K562 (cell line): ENCODE data around the gene DNPEP. TPM values are rescaled to one million over a fixed set of nuclear protein-coding genes. Genes with fewer than 3 reads are reported as not detected.

Experiments
- ATAC-seq: fragments of 200-7000 bp; cut with Tn5 transposase; 3 replicates; pipeline ENCODE4 v1.9.1; 2020; ENCODE audit warnings: moderate library complexity
- BruUV-seq: library from RNA; stranded (reverse); fragments of 400-500 nt; replicated peaks from 2 replicates; lab custom pipeline; 2021; lab: Mats Ljungman, UMichigan
- CTCF ChIA-PET: fragments of 300-600 bp; formaldehyde crosslinking; extraction: SDS; loops from one replicate; lab custom pipeline; 2021; ENCODE audit warnings: low intra/inter-chr PET ratio; lab: Yijun Ruan, JAX
- POLR2A ChIA-PET: fragments of 300-600, 350-650 bp; sonication (Branson Sonifier 250); formaldehyde crosslinking; extraction: SDS; loops from one replicate; lab custom pipeline; 2021; ENCODE audit warnings: antibody characterized with exemption, inconsistent platforms; lab: Yijun Ruan, JAX
- DNase-seq, 4 experiments: peaks; one replicate each; pipeline versions ENCODE4 v3.0.0 to v3.0.0-alpha.2; 2011 to 2018; ENCODE audit warnings: low spot score in 3 of 4, mixed read lengths in 3 of 4; ENCODE audit errors: extremely low read depth in 1 of 4
- FAIRE-seq: peaks from 2 replicates; lab custom pipeline; 2011; peaks lifted over from hg19 to GRCh38; lab: Jason Lieb, UNC
- H2AFZ ChIP-seq: 2 replicates; pipeline ENCODE4 v1.6.0; 2011; ENCODE audit warnings: low read depth, low read length, control low read depth, inconsistent platforms
- H3K27ac ChIP-seq: fragments of 200-600 bp; 3 replicates; pipeline ENCODE4 v1.8.0; 2011; ENCODE audit warnings: low read depth, mild to moderate bottlenecking, control low read depth, inconsistent platforms, low read length, moderate library complexity, mixed read lengths; ENCODE audit errors: extremely low read depth
- H3K27me3 ChIP-seq, 2 experiments: fragments of 300-600 bp in 1 of 2; 2 replicates in 1 of 2; 3 replicates in 1 of 2; pipeline versions ENCODE4 v1.6.0 to v1.8.0; 2011; ENCODE audit warnings: inconsistent platforms in 2 of 2, low read length in 2 of 2, mild to moderate bottlenecking in 1 of 2, mixed read lengths in 1 of 2, moderate library complexity in 1 of 2; ENCODE audit not compliant: control insufficient read depth in 2 of 2, insufficient read depth in 2 of 2
- H3K36me3 ChIP-seq: fragments of 300-600 bp; 3 replicates; pipeline ENCODE4 v1.8.0; 2011; ENCODE audit warnings: mild to moderate bottlenecking, low read length, inconsistent platforms; ENCODE audit not compliant: control insufficient read depth, insufficient read depth
- H3K4me1 ChIP-seq, 2 experiments: fragments of 200-600 bp in 1 of 2; replicated peaks in 1 of 2; 2 replicates in 1 of 2; 3 replicates in 1 of 2; pipeline versions ENCODE4 v1.5.1 to v1.8.0; 2011; ENCODE audit warnings: inconsistent platforms in 2 of 2, low read length in 2 of 2, mild to moderate bottlenecking in 1 of 2, mixed read lengths in 1 of 2, moderate library complexity in 1 of 2; ENCODE audit not compliant: control insufficient read depth in 2 of 2, insufficient read depth in 2 of 2
- H3K4me2 ChIP-seq: 2 replicates; pipeline ENCODE4 v1.6.1; 2011; ENCODE audit warnings: low read length, control low read depth, inconsistent platforms, mixed read lengths; ENCODE audit not compliant: insufficient read depth
- H3K4me3 ChIP-seq: fragments of 200-600 bp; sonication (generic), shearing (Covaris generic); 2 replicates; pipeline ENCODE4 v1.5.1; 2016; ENCODE audit warnings: control low read depth, inconsistent platforms
- H3K79me2 ChIP-seq: fragments of 200-600 bp; 3 replicates; pipeline ENCODE4 v1.8.0; 2011; ENCODE audit warnings: low read length, inconsistent platforms; ENCODE audit not compliant: control insufficient read depth, insufficient read depth
- H3K9ac ChIP-seq, 2 experiments: 2 replicates each; pipeline versions ENCODE4 v1.6.0 to v1.6.1; 2011; ENCODE audit warnings: low read depth in 2 of 2, low read length in 2 of 2, control low read depth in 1 of 2, inconsistent platforms in 1 of 2, mild to moderate bottlenecking in 1 of 2, mixed read lengths in 1 of 2; ENCODE audit not compliant: insufficient read depth in 1 of 2
- H3K9me1 ChIP-seq: one replicate; pipeline ENCODE4 v1.6.0; 2011; ENCODE audit warnings: inconsistent platforms, mild to moderate bottlenecking, low read length, moderate library complexity; ENCODE audit not compliant: control insufficient read depth, insufficient read depth
- H3K9me3 ChIP-seq: replicated peaks from 2 replicates; pipeline ENCODE4 v1.5.1; 2011; ENCODE audit warnings: low read depth, low read length, inconsistent platforms; ENCODE audit not compliant: control insufficient read depth, insufficient read depth
- H4K20me1 ChIP-seq: replicated peaks from 2 replicates; pipeline ENCODE4 v1.6.1; 2011; ENCODE audit warnings: low read length, inconsistent platforms, mixed read lengths; ENCODE audit not compliant: control insufficient read depth, insufficient read depth
- MBD1 ChIP-seq: fragments of 250-450 bp; sonication (Bioruptor Pico); IDR thresholded peaks from 2 replicates; pipeline ENCODE4 v1.8.0; 2022; ENCODE audit warnings: inconsistent platforms
- NCOA1 ChIP-seq: fragments of 450-650 bp; IDR thresholded peaks from 2 replicates; pipeline ENCODE4 v1.6.1; 2016; ENCODE audit warnings: low read depth
- SLC30A9 ChIP-seq: fragments of 250-450 bp; sonication (Bioruptor Pico); IDR thresholded peaks from 2 replicates; pipeline ENCODE4 v1.8.0; 2022; ENCODE audit warnings: mild to moderate bottlenecking, moderate library complexity
- ZNF253 ChIP-seq: fragments of 250-450 bp; sonication (Bioruptor Pico); conservative IDR thresholded peaks from 2 replicates; pipeline ENCODE4 v1.6.1; 2021; ENCODE audit warnings: mild to moderate bottlenecking
- ZNF407 ChIP-seq: fragments of 450-650 bp; IDR thresholded peaks from 2 replicates; pipeline ENCODE4 v1.6.1; 2016; ENCODE audit warnings: low read depth
- ZNF592 ChIP-seq: fragments of 450-650 bp; IDR thresholded peaks from 2 replicates; pipeline ENCODE4 v1.6.1; 2017; ENCODE audit warnings: antibody characterized with exemption, mild to moderate bottlenecking
- WGBS: fragments of 100-300 bp; shearing (Covaris generic); methylation state at CpG from one replicate; pipeline ENCODE4 v1.1.6; 2016; ENCODE audit warnings: low coverage, mixed read lengths; ENCODE audit not compliant: insufficient coverage; ENCODE audit errors: missing lambda C conversion rate; 5-methylcytosine and 5-hydroxymethylcytosine counted together
- in situ Hi-C: fragments of 300-500 bp; cut with MboI; formaldehyde crosslinking; loops from 4 replicates; pipeline ENCODE4 v1.15.0; 2018; ENCODE audit warnings: inconsistent platforms, mixed read lengths
- intact Hi-C: fragments of 100-400 bp; cut with micrococcal nuclease; formaldehyde crosslinking; loops from 2 replicates; pipeline ENCODE4 v1.14.2; 2022
- polyA plus RNA-seq, 8 experiments: library from polyadenylated mRNA; depleted of rRNA in 4 of 8; stranded (reverse) in 5 of 8; unstranded in 3 of 8; fragments of >200 nt; fragmentation: Nextera tagmentation in 2 of 8; fragmentation: Illumina TruSeq in 1 of 8; extraction: Ambion mirVana in 2 of 8; extraction: Trizol in 1 of 8; gene quantifications; 2 replicates each; pipeline versions ENCODE4 v1.2.1 to v1.2.3, GENCODE V29; 2011 to 2014; ENCODE audit warnings: inconsistent platforms in 1 of 8, missing spikeins in 1 of 8
- total RNA-seq, 7 experiments: library from RNA; depleted of rRNA in 6 of 7; stranded (reverse); fragments of >200 nt in 6 of 7; fragmentation: Illumina TruSeq in 2 of 7; extraction: Trizol in 2 of 7; gene quantifications; 2 replicates each; pipeline versions ENCODE4 v1.2.1 to v1.2.3, GENCODE V29; 2011 to 2021; ENCODE audit warnings: low replicate concordance in 1 of 7

DNPEP gene
- total and polyA plus RNA-seq, 9 of the 15 experiments (the other 6 are each of a cell fraction or from before 2014, with no cell fraction given), result 34.6 to 71.4 (median 45.5) TPM

DNA sequence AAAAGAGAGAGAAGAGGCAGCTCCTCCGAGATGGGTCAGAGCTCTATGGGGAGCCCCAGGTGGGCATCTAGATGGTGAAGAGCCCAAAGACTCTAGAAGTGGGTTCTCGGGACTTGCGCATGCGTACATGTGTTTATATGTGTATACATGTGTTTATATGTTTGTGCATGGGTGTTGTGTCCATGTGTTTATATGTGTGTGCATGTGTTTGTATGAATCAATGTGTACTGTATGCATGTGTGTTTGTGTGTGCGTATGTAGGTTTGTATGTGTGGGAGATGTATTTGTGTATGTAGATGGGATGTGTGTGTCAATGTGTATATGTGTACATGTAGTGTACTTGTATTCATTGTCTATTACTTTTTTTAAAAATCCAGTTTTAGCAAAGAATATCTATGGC is 25.6 kb downstream of the DNPEP start:
- Histone ChIP-seq H3K4me2 (no peak overlapping the region), H3K9ac (no peak overlapping the region), H3K79me2 (no peaks in the 10 kb centered on the region), H3K27ac (no peak overlapping the region), H3K36me3 (no peaks in the 10 kb centered on the region), H3K9me3 (no peaks in the 10 kb centered on the region), H2AFZ (no peak overlapping the region), H3K4me3 (no peak overlapping the region), H3K27me3 (peaks cover 6 to 10% of the 10 kb centered on the region in 2 experiments; a peak in 3 of 5 replicates), H4K20me1 (no peaks in the 10 kb centered on the region), H3K9me1 (no peaks in the 10 kb centered on the region), H3K4me1 (peaks cover 0 to 12% of the 10 kb centered on the region in 2 experiments; a peak in 3 of 5 replicates)
- ATAC-seq, result no peak
- DNase-seq, result no peak
- ChIA-PET CTCF (no interaction called here), POLR2A (interaction anchor here (0.7 kb wide), 1 partner anchor 65 kb away, joined by 3 read pairs; no protein-coding TSS in a partner anchor)
- in situ Hi-C loops (no loop called here), intact Hi-C loops (no loop called here)
- BruUV-seq, result no TSS peak
- 61% methylated on average over 5 of the region's 5 CpGs for WGBS
- no peak for FAIRE-seq
- TF ChIP-seq ZNF592, result no peak
- no peak for TF ChIP-seq ZNF407
- TF ChIP-seq NCOA1, result no peak
- TF ChIP-seq MBD1 (CRISPR knock-in tag), result no peak
- TF ChIP-seq ZNF253, result no peak
- no peak for TF ChIP-seq SLC30A9 (CRISPR knock-in tag)
